TTC549 (cell line): ENCODE data around the gene JMJD6.
"Not testable (repeated sequence)": the region's sequence is repeated elsewhere in the genome, so short reads cannot be mapped to it uniquely, and the experiment has no call there.

Source experiments
- FAIRE-seq: peaks from 2 replicates; lab custom pipeline; 2012; peaks lifted over from hg19 to GRCh38; lab: Jason Lieb, UNC

Gene JMJD6

DNA sequence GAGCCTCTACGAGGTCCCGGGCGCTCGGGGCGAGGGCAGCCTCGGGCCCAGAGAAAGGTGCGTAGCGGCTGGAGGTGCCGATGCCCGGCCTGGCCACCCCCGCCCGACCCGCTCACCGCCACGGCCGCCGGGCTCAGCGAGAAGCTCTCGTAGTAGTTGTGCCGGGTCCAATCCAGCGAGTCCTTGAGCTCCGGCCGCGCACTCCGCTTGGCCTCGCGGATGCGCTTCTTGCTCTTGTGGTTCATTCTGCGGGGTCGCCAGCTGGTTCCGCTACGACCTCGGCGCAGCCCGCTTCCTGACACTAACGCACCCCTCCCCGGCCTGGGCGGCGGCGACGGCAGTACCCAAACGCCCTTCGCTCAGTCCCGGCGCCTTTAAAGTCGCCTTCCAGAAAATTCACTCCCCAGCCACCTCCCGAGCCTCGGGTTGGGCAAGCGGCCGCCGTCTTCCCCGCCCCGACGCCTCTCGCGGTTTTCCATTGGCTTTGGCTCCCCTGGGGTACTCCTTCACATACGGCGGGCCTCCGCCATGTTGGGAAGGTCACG, at the start of gene JMJD6:
Gene JMJD6, minus strand, starts transcription at position 376 of the 545 bp plus-strand sequence. Its CDS starts 131 bp downstream, at position 245.
- FAIRE-seq: no peak

DNA sequence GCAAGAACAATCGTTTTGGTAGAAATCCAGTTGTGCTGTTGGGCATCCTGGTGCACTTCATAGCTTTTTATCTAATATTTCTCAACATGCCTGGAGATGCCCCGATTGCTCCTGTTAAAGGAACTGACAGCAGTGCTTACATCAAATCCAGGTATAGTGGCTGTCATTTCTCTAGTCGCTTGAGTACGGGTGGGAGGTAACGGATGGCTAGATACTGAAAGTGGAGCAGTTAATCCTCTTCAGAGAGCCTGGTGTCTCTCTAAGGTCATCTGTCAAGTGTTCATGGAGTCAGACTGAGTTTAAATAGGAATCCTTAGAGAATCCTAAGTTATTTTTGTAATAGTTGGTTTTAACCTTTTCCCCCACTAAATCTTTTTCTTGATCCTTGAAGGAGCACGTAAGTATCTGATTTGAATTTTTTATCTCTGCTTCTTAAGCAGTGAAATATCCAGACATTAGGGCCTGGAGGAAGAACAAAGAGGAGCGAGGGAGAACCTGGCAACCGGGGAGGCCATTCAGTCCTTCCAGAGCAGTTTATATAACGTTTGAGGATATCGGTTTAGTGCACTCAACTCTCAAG, 48.7 kb upstream of the JMJD6 start:
- no peak for FAIRE-seq

DNA sequence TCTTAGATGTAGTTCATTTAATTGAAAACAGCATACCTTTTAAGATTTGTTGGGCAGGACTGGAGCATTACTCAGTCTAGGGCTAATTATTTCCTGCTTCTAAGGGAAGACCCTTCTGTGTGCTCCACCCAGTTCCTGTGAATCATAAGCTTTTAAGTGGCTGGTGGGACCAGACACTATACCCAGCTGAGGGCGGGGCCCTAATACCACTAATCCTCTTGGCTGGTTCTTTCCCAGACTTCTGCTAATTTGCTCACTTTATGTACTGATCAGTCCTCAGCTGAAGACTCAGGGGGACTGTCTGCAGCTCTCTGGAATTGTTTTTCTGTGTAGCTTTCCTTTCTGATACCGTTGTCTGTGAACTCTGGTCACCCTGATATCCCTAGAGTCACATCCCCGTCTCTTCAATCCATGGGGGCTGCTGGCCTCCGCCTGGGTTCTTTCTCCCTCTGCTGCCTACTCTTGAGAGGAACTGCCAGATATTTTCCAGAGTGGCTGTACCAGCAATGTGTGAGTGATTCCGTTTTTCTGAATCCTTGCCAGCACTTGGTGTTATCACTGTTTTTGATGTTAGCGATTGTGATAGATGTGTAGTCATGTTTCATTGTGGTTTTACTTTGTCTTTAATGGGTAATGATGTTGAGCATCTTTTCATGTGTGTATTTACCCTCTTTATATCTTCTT, 46.6 kb upstream of the JMJD6 start:
- FAIRE-seq: no peak

DNA sequence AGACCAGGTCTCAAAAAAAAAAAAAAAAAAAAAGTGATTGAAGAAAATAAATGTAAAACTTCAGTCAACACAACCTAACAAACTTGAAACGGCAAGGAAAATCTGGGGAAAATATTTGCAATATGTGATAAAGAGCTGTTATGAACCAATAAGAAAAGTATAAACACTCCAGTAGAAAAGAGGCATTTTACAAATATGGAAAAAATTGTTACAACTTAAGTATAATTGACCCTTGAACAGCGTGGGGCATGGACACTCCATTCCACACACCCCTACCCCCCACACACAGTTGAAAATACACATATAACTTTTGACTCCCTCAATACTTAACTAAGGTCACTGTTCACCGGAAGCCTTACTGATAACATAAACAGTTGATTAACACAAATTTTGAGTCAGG, 32.2 kb upstream of the JMJD6 start:
- no peak for FAIRE-seq

DNA sequence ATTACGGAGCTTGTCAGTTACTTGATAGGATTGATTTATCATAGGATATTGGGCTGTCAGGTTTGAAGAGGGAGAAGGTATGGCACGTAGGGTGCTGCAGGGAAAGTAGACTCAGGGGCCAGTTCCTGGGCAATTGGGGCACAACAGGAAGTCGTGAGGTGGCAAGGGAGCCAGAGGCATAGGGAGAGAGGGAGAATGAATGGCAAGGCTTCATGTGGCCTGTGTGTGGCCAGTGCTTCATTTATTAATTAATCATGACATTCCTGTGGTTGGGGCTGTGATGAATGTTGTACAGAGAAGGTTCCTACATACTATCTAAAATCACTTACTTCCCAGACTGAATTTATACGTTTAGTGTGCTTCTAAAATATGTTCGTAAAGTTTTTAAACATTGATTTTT, 30.9 kb upstream of the JMJD6 start:
- FAIRE-seq: no peak

DNA sequence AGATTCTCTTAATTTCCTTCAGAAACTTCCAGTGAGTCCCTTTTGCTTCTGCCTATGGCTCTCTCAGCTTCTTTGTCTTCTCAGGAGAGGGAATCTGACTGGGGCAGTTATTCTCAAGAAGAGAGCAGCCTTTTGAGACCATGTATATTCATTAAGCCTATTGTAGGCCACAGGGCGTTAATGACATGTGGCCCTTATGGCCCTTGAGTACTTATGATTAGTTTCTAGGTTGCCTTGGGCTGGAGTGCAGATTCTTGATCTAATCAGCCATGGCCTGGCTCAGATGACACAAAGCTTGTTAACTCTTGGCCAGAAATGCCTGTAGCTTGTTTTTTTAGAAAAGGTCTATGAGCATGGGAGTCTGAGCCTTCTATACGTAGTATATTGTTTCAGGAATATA, 28.9 kb upstream of the JMJD6 start:
- FAIRE-seq: no peak

DNA sequence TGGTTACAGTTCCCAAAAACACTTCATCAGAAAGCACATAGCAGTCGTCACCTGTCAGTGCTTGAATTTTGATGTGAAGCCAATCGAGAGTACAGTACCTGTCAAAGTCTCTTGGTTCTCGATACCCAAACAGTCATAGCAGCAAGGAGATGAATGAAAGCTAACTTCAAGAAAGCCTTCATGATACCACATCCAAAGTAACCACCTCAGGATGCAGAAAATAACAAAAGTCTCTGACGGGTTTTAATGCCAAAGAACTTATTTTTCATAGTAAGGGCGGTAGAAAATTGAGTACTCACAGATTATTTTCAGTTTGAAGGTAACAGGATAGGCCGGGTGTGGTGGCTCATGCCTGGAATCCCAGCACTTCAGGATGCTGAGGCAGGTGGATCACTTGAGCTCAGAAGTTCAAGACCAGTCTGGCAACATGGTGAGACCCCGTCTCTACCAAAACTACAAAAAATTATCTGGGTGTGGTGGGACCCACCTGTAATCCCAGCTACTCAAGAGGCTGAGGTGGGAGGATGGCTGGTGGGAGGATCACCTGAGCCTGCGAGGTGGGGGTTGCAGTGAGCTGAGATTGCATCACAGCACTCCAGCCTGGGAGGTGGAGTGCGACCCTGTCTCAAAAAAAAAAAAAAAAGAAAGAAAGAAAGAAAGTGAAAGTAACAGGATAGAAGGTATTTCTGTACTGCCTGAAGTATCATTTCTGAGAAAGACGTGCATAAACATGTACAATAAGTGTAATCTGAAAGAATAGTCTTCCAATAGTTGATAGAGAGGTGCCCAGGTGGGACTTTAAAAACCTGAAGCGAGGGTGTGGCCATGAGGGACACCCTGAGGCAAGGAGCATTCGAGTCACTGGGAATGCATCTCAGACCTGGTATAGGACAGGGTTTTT, 26.9 kb upstream of the JMJD6 start:
- no peak for FAIRE-seq

DNA sequence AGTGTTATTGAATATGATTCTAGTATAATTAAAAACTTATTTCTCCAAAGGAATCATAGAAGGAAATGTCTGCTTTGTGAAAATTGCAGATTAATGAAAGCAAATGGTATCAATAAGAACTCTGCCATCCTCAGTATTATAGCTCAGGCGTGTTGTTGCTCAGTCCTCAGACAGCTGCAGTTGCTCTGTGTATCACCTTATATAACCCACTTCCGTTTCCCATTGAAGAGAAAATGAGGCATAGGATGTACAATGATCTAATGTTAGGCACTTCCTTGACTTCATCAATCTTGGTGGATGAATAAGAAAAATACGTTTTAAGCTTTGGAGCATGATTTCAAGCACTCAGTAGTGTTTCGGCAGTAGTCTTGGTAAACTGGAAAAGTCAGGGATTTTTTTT, 25.6 kb upstream of the JMJD6 start:
- FAIRE-seq: no peak

DNA sequence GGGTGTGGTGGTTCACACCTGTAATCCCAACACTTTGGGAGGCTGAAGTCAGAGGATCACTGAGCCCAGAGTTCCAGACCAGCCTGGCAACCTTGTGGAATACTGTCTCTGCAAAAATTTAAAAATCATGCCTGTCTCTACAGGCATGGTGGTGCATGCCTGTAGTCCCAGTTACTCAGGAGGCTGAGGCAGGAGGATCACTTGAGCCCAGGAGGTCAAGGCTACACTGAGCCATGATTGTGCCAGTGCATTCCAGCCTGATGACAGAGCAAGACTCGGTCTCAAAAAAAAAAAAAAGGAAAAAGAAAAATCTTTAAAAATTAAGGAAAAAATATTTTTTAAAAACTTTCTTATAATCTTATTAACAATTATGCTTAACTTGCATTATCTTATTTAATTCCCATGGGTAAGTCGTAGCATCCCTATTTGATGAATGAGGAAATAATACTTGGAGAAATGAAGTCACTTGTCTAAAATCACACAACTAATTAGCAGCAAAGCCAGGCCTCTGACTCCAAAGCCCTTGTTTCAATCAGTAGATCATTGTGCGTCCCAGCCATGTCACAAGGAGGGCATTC, 25.1 kb upstream of the JMJD6 start:
- no peak for FAIRE-seq

DNA sequence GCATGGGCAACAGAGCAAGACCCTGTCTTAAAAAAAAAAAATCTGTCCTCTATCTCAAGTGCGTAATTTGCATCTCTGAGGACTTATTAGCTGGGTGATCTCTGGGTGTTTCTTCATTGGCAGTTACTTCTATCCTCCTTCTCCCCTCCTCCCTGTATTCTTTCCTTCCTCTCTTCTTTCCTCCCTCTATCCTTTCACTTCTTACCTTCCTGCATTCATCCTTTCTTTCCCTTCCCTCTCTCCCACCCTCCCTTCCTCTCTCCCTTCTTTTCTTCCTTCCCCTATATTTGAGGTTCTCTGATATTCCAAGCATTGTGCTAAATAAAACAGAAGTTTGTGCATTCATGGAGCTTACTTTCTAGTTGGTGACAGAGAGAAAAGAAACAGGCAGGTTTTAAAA, 22.3 kb upstream of the JMJD6 start:
- no peak for FAIRE-seq

DNA sequence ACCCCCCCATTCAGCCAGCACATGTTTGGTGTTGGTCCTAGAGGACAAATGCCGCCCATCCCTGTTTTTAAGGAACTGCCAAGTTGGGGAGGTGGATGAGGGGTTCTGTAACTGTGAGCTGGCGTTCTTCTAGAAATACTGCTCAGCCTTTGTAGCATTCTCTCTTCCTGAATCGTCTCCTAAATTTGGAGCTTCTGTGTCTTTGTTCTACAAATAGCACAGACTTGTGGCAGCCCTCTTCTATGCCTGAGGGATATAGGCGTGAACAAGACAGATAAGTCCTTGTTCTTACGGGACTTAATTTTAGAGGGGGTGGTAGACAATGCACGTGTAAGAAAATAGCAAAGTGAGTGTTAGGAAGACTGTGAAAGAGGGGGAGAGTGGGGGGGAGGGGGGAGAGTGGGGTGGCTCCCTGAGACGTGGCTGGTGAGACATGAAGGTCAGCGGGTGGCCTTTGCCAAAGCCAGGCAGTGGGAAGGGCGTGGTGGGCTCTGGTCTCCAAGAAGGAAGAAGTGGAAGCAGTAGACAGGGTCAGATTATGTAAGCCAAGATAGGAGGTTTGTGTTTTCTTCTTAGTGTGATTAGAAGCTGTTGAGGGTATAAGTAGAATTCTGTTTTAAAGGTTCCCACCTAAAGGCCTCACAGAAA, 21.4 kb upstream of the JMJD6 start:
- FAIRE-seq: no peak

DNA sequence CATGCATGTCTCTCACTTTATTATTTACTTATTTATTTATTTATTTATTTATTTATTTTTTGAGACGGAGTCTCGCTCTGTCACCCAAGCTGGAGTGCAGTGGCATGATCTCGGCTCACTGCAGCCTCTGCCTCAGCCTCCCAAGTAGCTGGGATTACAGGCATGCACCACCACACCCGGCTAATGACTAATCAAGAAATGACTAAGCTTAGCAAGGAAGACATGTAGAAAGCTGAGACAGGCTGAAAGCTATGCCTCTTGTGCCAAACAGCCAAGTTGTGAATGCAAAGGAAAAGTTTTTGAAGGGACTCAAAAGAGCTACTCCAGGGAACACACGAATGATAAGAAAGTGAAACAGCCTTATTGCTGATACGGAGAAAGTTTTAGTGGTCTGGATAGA, 19.4 kb upstream of the JMJD6 start:
- FAIRE-seq: not testable (repeated sequence)

DNA sequence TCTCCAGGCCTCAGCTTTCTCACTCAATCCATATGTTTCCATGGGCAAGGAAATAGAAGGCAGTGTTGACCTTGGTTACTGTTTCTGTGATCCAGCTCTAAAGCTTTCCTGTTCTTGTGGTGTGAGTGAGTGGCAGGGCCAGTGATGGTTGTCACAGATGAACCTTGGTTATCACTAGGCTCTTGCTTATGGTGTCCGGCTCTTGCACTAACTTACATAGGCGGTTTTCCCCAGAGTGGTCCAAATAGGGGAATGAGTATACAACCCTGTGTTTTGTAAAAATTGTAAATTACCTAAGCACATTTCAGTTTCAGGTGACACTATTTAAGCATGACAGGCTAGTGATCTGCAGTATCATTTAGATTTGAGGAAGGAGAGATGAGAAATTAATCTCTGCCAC, 18.3 kb upstream of the JMJD6 start:
- FAIRE-seq: no peak

DNA sequence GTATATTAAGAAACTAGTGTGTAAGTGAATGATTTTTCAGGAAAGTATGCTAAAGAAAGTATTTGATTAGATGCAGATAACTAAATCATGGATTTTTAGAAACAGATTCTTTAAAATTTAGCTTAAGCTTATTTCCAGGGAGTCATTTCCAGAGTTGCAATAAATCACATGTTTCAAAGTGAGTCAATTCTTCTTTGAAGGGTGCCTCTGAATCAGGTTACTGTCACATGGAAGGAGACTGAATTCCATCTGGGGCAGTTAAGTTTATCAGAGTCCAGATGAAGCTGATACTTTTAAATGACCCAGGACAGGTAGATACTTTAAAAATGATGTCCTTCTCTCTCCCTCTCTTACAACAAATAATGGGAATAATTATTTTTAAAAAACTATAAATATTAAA, 16.6 kb upstream of the JMJD6 start:
- FAIRE-seq: no peak

DNA sequence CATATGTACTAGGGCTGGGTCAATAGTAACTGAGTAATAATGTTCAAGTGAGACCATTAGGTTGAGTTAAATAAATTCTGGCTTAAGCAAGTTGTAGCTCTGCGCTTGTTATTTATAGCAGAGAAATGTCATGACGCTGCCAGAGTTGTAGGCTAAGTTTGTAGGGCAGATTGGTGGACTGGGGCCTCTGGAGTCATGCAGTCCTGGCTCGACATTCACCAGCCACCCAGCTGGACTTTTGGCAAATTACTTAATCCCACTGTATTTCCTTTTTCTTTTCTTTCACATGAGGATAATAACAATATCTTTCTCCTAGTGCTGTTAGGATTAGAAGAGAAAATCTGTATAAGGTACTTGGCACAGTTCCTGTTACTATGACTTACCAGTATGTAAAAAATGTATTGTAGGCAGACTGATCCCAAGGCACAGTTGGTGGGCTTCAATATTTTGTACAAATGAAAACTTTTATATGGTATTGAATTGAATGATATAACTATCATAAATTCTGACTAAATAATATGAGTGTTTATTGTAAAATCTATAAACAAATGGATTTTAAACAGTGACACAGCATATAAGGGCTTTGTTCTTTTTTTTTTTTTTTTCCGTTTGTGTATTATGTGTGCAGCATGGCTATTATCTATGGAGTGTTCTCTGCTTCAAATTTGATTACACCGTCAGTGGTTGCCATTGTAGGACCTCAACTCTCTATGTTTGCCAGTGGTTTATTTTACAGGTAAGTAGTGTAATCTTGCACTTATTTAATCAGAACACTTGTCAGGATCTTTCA, 14.1 kb upstream of the JMJD6 start:
- no peak for FAIRE-seq

DNA sequence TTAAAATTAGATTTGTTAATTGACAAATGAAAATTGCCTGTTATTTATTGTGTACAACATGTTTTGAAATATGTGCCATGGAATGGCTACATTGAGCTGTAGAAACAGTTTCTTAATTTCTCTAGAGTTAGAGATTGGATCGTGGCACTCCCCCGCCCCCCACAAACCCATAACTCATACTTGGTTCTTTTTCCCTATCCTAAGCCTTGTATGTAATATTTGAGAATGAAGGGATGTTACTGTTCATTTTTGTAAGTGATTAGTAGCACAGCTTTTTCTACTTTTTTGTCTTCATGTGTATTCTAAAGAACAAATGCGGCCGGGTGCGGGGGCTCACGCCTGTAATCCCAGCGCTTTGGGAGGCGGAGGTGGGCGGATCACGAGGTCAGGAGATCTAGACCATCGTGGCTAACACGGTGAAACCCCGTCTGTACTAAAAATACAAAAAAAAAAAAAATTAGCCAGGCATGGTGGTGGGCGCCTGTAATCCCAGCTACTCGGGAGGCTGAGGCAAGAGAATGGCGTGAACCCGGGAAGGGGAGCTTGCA, 13.2 kb upstream of the JMJD6 start:
- not testable (repeated sequence) for FAIRE-seq

DNA sequence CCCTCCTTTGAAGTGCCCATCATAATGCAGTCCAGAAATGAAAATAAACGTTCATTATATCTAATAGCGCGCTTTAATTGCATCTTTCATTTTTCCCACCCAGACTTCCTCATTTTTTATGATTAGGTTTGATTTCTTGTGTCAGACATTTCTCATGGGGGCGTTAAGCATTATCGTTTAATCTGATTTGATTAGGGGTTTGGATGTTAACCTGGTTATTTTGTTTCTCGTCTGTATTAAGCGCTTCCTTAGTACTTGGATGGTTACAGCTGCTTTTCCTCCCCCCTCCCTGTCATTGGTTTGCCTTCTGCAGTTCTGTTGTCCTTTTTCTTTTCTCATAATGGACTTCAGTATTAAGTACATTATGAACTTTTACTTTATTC, 12.1 kb upstream of the JMJD6 start:
- no peak for FAIRE-seq

DNA sequence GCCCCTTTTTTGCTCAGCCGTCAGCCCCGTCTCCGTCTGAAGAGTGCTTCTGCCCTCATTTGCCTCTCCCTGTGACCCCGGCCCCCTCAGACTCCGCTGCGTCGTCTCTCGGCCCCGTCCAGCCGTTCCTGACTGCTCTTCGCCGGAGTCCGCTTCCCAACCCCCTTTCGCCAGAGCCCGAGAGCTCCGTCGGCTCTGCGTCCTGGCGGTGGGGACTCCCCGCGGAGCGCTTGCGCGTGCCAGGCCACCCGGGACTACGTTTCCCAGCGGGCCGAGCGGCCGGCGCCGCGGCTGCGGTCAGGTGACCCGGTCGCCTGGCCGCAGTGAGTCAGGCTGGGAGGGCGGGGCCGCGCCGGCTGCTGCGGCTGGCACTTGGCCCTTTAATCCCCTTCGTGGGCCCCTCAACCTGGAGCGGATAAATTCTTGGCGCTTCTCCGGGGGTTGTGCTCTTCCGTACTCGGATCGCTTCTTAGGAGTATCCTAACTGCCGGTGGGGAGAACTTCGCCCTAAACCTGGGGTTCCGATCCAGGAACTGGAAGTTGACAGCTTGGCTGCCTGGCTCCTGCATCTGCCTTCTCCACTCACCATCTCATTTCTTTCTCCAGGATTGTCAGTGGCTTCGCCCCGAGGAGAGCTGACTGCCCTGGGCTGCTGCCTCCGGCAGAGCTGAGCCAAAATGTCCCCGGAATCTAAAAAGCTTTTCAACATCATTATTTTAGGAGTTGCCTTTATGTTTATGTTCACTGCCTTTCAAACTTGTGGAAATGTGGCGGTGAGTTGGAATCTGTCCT, 11.5 kb upstream of the JMJD6 start, which contains the start of gene MFSD11:
Gene MFSD11, plus strand, starts transcription at position 444 of the 792 bp plus-strand sequence. Its CDS starts 234 bp downstream, at position 678.
- FAIRE-seq: no peak

DNA sequence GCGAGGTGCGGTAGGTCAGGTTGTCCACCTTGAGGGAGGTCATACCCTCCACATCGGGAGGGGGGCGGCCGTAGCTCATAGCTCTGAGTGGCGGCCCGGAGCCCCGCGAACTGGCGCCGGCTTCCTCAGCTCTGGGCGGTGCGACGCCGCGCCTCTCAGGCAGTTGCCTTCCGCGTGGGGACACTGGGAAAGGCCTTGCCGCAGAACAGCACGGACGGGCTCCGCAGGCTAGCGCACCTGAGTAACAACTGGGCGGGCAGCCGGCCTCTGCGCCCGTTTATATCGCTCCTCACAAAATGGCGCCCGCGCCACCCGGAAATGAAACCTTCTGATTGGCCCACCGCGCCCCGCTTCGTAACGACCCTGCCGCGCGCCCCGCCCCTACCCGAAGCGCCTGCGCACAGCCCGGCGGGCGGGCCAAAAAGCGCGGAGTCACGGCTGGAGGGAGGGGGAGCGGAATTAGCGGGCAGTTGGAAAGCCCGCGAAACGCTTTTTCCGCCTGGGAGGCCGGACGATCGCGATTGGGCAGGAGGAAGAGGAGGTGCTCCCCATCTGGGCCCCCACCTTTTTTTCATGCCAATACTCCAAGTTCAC, 10.8 kb upstream of the JMJD6 start, which contains the start of gene SRSF2:
Gene SRSF2, minus strand, starts transcription at position 250 of the 594 bp plus-strand sequence. Its CDS starts 171 bp downstream, at position 79.
- peak; percentile 81 for FAIRE-seq
